ENCODE results near the gene FAM3B. TPM values are rescaled to one million over a fixed set of nuclear protein-coding genes. Genes with fewer than 3 reads are reported as not detected.
A peak's percentile ranks its signal among the peaks of the same experiment; 100 is the strongest.

The FAM3B gene
- total and polyA plus RNA-seq, 12 donors, result 0.04 to 0.42 (median 0.30) TPM; not detected in 6

GRCh38 chr21:41360072-41360821 is 43.6 kb downstream of the FAM3B start:
- no peaks in the 10 kb centered on the region for H3K9me3 ChIP-seq
- intact Hi-C loops (cut with DNase I), result loop anchor here in 3 of 10 donors (10.0 kb wide), 1 partner anchor 65 kb away; the partner anchor contains the start of gene MX1 (in 3 of the 3)
- H3K4me3 ChIP-seq, result no peak overlapping the region
- H3K4me1 ChIP-seq, result peaks cover 0 to 40% (median 17%) of the 10 kb centered on the region in 9 donors
- ATAC-seq, result peak in 3 of 8 donors; percentile 8 to 40 (median 21)
- peaks cover 0 to 5% (median 0%) of the 10 kb centered on the region in 7 donors for H3K27me3 ChIP-seq
- peaks cover 0 to 15% (median 0%) of the 10 kb centered on the region in 9 donors for H3K36me3 ChIP-seq
- TF ChIP-seq CTCF (IDR thresholded peaks at IDR 0.05), result peak in 4 of 9 donors; percentile 12 to 33 (median 20)
- peak overlapping the region in 9 of 10 donors; percentile 39 to 96 (median 94) for H3K27ac ChIP-seq
- WGBS, 2 donors, result 54 to 73% methylated on average over 22 of the region's 22 CpGs
- DNase-seq, result no peak

GRCh38 chr21:41361053-41361785 is 44.6 kb downstream of the FAM3B start:
- Histone ChIP-seq H3K36me3 (peaks cover 0 to 22% (median 0%) of the 10 kb centered on the region in 9 donors), H3K9me3 (no peaks in the 10 kb centered on the region), H3K4me3 (peak overlapping the region in 9 of 10 donors; percentile 35 to 65 (median 59)), H3K27ac (peak overlapping the region; percentile 88 to 96 (median 94)), H3K4me1 (peaks cover 0 to 42% (median 17%) of the 10 kb centered on the region in 9 donors), H3K27me3 (peaks cover 0 to 5% (median 0%) of the 10 kb centered on the region in 7 donors)
- no peak for ATAC-seq
- WGBS, 2 donors, result 76 to 84% methylated on average over 16 of the region's 16 CpGs
- intact Hi-C loops (cut with DNase I), result loop anchor here in 3 of 10 donors (10.0 kb wide), 1 partner anchor 64 kb away; the partner anchor contains the start of gene MX1 (in 3 of the 3)
- TF ChIP-seq CTCF (IDR thresholded peaks at IDR 0.05), result no peak
- no peak for DNase-seq

GRCh38 chr21:41361786-41362604 is 45.4 kb downstream of the FAM3B start, which contains the start of gene MX2:
Gene MX2 (plus strand): TSS chr21:41362027. CDS start chr21:41376907, 14,880 bp downstream.
- Histone ChIP-seq H3K9me3 (no peaks in the 10 kb centered on the region), H3K4me3 (peak within 1 kb of the TSS; percentile 13 to 65 (median 59)), H3K27ac (peak within 1 kb of the TSS; percentile 88 to 96 (median 94)), H3K36me3 (peaks cover 0 to 29% (median 0%) of the 10 kb centered on the region in 9 donors), H3K4me1 (peaks cover 0 to 50% (median 18%) of the 10 kb centered on the region in 9 donors), H3K27me3 (peaks cover 0 to 5% (median 0%) of the 10 kb centered on the region in 7 donors)
- DNase-seq (peak; percentile 69 to 85), ATAC-seq (peak; percentile 80 to 95 (median 89))
- intact Hi-C loops (cut with DNase I), result loop anchor here in 3 of 10 donors (10.0 kb wide), 1 partner anchor 63 kb away; the partner anchor contains the start of gene MX1 (in 3 of the 3)
- WGBS, 2 donors, result 31 to 37% methylated on average over 24 of the region's 24 CpGs
- no peak for TF ChIP-seq CTCF (IDR thresholded peaks at IDR 0.05)

All from heart right ventricle (tissue), 16 donors.